G401.6 (cell line): ENCODE data around the gene ATF1.

Source experiments
- FAIRE-seq: peaks from 2 replicates; lab custom pipeline; 2012; peaks lifted over from hg19 to GRCh38; lab: Jason Lieb, UNC

Gene ATF1

DNA sequence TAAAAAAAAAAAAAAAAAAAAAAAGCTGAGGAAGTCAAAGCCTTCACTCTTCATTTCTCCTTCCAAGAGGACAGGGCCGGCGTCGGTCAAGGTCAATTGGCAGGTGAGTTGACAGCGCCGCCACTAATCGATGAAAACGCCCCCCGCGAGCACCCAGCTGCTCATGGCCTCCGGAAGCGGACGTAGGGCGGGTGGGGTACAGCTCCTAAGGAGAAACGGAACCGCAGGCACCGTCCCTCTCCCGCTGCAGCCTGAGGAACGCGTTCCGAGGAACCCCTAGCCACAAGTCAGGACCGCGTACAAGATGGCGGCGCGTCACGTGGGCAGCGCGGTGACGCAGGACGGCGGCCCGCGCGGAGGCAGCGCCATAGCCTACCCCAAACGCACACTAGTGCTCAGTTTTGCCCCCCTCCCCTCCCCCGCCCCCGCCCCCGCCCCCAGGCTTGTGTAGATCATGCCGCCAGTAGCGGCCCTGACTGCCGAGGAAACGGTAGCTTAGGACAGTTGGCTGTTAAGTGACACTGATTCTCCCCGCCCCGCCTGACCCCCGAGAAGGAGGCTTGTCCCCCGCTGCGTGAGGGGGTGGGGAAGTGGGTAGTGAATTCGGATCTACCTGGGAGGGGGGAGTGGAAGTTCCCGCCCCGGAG lies at the start of gene ATF1:
Gene ATF1 (plus strand): TSS at position 463 of the 647 bp plus-strand sequence. CDS start 16,045 bp downstream, outside the sequence.
- FAIRE-seq = no peak

DNA sequence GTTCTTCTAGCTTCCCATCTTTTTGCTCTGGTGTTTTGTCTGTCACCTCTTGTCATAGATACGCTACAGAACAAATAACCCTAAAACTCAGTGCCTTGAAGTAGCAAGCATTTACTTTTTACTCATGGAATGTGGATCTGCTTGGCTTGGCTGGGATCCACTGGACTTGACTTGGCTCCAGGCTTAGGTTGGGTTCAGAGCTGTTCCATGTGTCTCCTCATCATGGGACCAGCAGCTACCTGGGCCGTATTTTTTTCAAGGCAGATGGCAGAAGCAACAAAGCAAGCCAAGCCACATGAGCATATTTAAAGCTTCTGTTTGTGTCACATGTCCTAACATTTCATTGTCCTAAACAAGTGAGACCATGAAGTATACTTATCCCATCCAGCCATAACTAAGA lies 48.7 kb upstream of the ATF1 start:
- no peak for FAIRE-seq

DNA sequence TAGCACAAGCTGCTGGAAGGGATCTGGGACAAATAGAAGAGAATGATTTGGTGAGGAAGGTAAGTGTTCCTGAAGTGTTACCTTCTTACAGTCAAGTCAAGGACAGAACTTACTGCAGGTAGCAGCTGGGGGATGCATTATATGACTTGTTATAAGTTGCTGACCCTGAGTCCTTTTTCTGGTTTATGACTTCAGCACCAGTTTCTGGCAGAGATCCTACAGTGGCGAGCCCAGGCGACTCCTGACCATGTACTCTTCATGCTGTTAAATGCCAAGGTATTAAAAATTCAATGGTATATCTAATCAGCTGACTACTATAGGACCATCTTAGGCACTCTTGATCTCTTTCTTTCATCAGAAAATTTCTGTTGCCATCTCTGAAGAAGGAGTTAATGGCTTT lies 45.1 kb upstream of the ATF1 start:
- FAIRE-seq = no peak

DNA sequence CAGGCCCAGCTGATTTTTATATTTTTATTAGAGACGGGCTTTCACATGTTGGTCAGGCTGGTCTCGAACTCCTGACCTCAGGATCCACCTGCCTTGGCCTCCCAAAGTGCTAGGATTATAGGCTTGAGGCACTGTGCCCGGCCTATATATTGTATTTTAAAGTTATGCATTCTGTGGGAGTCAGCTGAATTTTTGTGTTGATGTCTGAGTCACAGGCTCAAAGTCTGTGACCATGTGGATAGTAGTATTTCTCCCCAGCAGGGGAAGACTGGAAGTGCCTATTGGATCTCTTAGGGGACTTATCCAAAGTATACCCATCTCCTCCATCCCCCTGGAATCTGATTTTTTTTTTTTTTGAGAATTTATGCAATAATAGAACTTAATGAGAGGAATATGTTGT lies 43.8 kb upstream of the ATF1 start:
- FAIRE-seq = no peak

DNA sequence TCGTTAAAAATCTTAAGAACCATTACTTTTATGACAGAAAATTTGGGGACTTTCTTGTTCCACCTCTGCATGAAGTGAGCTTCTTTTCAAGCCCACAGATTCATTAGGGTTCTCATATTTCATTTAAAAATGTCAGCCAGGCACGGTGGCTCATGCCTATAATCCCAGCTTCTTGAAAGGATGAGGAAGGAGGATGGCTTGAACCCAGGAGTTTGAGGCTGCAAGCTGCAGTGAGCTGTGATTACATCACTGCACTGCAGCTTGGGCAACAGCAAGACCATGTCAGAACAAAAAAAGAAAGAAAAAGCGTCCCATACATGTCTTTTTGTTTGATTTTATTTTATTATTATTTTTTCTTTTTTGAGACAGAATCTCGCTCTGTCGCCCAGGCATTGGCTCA lies 43.4 kb upstream of the ATF1 start:
- no peak for FAIRE-seq

DNA sequence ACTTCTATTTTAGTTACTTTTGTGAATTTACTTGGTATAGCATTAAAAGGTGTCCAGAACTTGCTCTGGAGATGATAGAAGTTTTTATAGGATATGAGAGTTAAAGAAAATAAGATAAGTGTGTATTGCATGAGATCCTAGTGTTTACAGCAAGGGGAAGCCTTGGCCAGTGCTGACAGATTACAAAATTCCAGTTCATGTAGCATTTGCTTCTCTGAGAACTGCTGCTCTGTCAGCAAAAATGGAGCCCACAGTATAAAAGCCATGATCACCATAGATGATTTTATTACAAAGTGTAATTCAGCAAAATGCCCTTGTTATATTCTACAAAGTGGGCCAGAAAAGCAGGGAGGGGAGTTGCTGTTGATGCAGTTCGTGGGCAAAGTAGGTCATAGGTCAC lies 40.0 kb upstream of the ATF1 start:
- no peak for FAIRE-seq

DNA sequence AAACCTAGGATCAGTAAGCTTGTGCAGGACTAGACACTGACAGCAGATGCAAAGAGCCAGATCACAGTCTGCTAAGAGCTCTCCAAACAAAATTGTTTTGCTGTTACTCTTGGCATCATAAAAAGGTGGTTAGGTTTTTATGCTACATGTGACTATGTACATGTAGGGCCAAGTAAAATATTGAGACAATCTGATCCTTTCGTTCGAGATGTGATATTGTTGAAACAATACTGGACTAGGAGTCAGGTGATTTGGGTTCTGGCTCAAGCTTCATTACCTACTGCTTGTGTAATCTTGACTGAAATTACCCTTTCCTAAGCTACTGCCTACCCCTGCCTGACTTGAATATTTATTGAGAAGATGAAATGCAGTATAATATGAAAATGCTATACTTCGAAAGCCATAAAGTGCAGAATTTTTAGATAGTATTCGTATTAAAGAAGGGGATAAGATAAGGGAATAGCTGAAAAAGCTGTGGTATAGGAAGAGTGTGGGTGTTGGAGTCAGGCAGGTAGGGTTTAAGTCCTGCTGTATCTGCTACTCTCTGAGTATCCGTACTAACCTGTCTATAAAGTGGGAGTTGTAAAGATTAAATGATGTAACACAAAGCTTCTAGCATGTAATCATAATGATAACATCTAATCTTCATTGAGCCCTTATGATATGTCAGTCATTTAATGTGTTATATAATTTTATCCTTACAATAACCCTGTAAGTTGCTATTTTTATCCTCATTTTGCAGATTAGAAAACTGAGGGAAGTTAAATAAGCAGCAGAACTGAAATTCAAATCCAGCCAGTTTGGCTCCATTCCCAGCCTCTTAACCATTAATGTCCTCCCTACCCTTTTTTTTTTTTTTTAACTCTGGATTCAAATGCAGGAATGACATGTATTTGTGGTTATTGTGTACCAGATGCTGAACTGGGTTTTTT lies 38.6 kb upstream of the ATF1 start:
- FAIRE-seq = no peak

DNA sequence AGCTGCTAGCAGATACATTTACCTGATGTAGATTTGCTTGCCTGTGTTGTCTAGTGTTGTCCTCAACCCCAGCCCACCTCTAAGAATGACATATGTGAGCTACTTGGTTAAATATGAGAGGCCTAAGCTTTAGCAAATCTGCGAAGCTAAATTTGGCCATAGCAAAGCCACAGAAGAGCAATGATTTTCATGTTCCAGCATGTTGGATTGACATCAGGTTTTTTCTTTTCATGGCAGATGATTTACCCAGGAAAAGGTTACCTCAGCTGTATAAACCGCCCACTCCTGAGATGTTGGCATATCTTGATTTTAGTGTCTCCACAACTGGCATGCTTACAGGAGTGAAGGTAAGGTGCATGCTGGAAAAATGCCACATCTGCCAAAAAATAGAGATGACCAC lies 36.4 kb upstream of the ATF1 start:
- no peak for FAIRE-seq

DNA sequence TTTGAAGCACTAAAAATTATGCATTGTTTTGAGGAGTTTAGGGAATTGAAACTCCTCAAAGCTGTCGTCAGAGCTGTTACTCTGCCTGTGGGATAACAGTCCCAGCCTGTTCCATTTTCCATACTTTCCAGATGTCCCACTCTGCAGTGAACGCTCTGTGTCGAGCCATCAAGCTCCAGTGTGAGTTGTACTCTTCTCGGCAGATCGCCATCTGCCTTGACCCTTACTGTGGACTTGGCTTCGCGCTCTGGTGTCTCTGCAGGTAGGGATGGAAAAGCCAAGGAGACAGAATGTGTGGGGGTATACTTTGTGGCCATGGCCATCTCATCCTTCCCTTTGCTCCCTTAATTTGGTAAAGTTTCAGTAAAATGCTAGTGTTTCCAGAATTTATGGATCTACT lies 35.5 kb upstream of the ATF1 start:
- no peak for FAIRE-seq

DNA sequence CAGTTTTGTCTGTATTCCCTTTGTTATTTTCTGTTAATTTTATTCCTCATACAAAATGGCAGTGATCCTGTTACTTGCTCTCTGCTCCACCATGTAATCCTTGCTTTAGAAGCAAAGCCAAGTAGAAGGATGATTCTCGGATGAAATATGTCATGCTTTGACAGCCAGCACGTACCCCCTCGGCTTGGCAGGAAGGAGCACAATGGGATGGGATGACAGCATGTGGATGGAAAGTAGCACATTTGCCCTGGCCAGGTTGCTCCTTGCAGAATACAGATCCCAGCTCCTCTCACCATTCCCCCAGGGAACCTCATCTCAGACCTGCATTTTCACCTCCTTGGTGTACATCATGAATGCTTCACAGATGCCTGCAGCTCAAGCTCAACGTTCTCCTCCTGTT lies 35.1 kb upstream of the ATF1 start:
- no peak for FAIRE-seq

DNA sequence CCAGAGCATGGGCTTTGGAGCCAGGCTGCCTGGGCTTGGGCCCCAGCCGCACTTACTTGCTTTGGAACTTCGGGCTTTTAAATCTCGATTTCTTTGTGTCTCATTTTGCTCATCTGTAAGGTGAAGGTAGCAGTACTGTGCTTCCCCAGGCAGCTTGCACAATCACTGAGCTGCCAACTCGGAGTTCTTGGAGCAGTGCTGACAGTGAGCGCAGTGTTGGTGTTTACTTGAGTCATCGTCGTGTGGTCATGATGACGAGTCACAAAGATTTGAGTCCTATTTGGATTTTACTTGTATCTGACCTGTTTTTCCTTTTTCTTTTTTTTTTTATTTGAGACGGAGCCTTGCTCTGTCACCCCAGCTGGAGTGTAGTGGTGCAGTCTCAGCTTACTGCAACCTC lies 31.3 kb upstream of the ATF1 start:
- no peak for FAIRE-seq

DNA sequence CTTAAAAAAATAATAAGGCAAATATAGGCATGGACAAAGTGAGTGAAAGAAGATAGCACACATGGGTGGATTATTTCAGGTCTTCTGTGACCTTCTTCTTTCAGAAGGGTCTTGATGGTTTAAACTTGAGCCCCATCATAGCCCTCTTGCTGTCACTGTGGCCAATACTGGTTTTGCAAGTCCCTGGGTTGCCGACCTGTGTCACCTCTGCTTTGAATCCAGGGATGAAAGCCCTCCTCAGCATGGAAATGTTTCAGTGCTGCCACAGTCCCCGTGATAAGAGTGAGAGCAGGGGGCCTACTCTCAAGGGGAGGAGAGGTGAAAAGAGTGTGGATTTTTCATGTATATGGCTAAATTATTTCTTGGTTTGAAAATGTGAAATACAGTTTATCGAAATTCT lies 30.2 kb upstream of the ATF1 start:
- FAIRE-seq = no peak

DNA sequence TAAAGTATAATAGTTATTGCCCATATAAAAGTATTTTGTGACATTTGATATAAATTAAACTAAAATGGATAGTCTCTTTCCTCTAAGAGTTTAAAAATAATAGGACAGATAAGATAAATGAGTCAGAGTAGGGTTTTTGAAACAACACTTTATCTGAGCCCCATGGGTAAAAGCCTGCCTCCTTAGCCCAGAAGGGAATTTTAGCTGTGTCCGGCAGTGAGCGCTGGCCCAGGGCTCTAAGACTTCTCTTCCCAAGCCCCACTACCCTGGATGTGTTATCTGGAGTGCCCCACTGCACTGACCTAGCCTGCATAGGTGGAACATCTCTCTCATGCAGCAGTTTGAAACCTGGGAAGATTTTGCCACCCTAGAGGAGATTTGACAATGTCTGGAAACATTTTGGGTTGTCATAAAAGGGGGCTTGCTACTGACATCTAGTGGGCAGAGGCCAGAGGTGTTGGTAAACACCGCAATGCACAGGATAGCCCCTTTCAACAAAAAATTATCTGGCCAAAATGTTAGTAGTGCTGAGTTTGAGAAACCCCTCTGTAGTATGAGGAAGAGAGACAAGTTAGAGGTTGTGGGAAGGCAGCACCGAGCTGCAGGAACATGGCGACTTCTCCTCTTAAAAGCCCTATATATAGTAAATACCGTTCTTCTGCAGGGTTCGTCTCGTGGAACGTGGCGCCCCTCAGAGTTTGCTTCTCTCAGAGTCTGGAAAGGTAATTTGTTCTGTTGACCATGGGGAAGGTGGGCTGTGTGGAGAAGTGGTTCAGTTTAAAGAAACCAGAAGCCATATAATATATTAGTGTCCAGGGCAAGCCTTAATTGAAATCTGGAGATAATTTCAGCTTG lies 29.3 kb upstream of the ATF1 start:
- peak; percentile 27 for FAIRE-seq

DNA sequence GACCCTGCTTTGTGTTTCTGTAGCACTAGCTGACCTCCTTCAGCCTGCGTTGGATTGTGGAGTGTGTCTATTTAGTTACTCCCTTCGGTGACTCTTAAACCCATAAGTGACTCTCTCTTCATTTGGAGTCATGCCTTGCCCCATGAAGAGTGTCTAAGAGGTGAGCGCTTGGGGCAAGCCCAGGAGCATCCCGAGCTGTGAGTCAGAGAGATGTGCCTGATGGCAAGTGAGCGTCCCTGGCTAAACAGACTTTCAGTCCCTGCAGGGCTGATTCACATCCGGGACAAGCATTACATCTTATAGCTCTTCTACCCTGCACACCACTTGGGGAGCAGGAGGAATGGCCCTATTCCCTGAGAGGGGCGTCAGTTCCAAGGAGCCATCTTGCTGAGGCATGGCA lies 24.3 kb upstream of the ATF1 start:
- FAIRE-seq = no peak

DNA sequence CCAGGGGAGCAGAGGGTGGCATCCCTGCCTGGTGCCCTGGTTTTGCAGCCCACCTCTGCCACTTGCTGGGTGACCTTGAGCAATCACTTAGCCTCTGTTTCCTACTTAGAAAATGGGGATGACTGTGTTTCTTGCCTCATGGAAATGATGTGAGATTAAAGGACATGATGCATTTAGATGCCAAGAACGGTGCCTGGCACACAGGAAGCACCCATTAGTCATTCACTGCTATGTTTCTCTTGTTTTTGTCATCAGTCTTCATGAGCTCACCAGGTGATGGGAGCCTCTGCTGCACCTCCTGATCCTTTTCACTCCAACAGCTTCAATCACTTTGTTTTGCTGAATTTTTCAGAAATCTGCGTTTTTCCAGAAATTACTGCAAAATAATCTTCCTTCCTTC lies 23.6 kb upstream of the ATF1 start:
- FAIRE-seq = no peak

DNA sequence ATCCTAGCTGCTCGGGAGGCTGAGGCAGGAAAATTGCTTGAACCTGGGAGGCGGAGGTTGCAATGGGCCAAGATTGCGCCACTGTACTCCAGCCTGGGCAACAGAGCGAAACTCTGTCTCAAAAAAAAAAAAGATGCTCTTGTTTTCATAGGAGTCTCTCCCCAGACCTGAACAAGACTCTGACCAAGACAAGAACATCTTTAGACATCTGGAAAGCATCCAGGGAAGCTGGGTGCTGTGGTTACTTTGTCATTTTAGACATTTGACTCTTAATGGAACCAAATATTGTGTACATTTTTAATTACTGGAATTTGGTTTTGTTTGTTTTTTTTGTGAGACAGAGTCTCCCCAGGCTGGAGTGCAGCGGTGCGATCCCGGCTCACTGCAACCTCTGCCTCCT lies 21.1 kb upstream of the ATF1 start:
- FAIRE-seq = no peak

DNA sequence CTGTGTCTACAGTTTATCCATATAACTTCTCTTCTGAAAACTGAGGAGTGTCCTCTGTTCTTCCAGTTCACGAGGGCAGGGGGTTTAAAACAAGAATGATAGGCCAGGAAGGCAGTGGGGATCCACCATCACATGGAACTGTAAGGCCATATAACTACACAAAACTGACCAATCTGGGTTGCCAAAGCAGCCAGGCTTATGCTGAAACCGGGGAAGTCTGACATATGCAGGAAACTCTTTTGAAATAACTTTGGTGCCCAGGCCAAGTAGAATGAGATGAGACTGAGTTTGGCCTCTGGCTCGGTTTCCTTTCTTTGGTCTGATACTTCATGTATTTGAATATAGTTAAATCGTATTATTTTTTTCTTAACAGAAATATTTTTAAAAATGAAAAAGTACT lies 18.0 kb upstream of the ATF1 start:
- no peak for FAIRE-seq

DNA sequence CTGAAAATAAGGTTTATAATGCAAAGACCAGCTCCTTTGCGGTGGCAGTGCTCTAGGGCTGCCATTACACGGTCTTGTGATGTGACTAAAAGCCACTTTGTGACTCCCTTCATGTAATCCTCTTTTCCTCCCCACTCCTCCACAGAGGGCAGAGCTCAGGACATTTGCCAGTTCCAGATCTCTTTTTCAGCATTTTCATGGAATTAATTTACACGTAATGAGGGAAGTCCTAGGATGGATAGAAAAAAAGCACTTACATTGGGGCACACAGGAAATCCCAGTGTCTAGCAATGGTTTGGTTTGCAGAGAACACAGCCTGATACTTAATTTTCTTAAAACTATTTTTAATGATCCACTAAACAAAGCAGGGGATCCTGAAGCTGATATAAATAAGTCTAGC lies 17.5 kb upstream of the ATF1 start:
- no peak for FAIRE-seq

DNA sequence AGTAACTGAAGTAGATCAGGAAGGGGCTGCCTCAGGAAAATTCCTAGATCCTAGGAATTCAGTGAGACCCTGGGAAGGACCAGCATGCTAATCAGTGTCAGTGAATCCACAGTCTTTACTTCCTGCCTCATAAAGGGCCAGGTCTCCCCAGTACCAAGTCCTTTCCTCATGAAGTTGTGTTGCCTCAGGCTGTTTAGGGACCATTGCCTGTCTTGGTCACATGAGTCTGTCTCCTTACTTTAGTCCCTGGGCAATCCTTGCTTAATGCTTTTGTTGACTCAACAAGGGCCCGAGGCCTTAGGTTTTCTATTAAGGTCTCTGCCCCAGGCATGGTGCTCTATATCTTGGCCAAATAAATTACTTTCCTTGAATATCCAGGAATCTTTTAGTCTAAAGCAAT lies 16.1 kb upstream of the ATF1 start:
- FAIRE-seq = no peak

DNA sequence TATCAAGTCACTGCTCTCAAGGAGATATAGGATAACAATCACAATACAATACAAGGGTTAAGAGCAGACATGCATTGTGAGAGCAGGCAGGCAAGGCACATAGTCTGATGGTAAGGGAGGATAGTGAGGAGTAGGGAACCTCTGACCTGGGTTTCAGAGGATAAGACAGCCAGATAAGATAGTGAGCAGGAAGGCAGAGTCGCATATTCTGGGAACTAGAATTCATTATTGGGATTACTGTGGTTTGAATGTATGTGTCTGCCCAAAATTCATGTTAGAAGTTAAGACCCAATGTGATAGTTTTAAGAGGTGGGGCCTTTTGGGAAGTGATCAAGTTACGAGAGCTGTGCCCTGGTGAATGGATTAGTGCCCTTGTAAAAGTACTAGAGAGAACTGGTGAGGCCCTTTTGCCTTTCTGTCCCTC lies 14.4 kb upstream of the ATF1 start:
- FAIRE-seq = no peak

DNA sequence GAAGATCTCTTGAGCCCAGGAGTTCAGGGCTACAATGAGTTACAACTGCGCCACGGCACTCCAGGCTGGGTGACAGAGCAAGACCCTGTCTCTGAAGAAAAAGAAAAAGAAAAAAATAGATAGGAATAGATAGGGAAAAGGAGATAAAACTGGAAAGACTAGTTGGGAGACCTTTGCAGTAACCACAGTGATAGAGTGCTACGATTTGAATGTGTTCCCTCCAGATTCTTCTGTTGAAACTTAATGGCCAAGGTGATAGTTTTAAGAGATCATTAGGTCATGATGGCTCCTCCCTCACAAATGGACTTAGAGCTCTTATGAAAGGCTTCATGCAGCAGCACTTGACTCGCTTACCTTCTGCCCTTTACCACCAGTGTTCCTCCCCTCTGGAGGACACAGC lies 13.5 kb upstream of the ATF1 start:
- FAIRE-seq = no peak

DNA sequence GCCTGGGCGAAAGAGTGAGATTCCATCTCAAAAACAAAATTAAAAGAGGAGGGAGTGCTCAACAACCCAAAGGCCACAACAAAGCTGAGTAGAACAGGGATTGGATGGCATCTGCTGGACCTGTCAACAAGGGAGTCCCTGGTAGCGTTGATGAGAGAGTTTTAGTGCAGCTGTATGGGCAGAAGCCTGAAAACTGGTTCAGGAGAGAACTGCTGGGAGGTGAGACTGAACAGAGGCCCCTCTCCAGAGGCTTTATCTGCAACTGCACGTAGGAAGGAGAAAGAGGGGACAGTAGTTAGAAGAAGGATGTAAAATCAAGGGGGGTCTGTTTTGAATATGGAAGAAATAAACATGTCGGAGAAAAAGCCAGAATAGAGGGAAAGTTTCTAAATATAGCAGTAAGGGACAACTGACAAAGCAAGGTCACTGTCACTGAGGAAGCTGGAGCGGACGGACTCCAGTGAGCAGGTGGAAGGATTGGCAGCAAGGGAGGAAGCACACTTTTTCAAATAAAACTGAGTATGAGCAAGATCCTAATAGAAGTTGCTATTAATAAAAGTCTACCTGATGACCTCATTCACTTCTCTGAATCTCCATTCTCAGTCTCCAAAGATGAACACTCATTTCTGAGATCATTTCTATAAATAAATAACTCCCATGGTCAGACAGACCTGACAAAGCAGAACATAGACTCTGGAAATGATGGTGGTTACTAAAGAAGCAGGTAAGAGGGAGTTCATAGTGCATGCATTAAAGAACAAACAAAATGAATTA lies 11.8 kb upstream of the ATF1 start:
- no peak for FAIRE-seq
